DMS114 treated with DMSO at 0.1 percent for 48 hours (cell line): ENCODE data around the gene NTNG1.

Source experiments
- DNase-seq: peaks from one replicate; lab custom pipeline; 2025; ENCODE audit not compliant: unreplicated experiment; lab: John Stamatoyannopoulos, UW

The NTNG1 gene

DNA sequence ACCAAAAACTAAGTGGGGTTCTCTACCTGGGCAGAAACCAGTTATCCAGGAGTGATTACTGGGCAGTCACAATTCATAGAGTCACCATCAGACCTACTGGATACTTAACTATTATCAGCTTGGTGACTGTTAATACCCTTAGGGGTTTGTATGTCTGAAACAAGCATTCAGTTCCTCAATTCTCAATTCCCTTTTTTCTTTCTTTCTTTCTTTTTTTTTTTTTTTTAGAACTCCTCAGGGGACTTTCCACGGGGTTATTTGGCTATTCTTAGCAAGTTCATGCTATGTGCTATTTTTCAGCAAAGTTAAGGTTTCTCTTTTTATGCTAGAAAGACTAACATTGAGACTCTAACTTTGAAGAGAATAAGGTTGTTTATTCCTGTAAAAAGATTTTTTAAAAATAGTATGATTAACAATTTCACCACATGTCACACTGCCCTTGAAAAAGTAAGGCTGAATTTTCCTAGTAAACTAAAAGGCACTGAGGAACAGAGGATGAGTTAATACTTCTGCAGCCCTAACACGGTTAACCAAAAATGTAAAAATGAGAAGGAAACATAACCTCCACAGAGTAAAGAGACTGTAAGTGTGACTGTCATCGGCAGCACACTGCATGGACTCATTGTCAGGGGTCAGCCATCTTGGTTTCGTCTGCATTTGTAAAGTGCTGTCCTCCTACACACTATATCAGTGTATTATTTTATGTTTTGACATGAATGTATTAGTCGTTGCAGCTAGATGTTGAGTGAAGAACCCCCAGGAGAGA lies 310.2 kb downstream of the NTNG1 start:
- DNase-seq = no peak

DNA sequence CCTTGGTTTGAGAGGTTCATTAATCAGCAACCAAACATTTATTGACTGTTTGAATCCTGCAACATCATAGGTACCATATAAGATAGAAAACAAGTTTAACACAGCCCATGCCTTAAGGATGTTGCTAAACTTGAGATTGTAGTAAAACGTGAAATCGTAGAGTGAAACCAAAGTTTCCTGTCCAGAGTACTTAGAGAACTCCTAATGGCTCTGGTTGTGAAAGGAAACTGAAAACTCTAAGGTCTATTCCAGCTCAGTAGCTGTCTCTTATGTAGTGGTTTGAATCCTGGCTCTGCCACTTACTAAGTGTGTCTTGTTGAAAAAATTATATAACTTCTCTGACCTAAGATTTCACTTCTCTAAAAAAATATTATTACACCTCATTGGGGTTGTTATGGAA lies 310.9 kb downstream of the NTNG1 start:
- DNase-seq = no peak

DNA sequence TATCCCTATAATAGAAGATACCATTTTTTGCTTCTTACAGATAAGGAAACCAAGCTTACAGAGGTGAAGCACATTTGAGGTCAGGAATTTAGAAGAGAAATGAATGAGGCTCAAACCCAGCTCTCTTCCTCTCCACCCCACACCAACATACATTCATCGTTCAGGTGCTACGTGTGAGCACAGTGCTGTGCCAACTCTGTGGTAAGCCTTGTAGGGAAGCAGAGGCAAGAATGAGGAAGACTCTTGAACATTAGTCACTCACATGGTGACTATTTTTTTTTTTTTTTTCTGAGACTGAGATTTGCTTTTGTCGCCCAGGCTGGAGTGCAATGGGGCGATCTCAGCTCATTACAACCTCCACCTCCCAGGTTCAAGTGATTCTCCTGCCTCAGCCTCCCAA lies 314.0 kb downstream of the NTNG1 start:
- no peak for DNase-seq

DNA sequence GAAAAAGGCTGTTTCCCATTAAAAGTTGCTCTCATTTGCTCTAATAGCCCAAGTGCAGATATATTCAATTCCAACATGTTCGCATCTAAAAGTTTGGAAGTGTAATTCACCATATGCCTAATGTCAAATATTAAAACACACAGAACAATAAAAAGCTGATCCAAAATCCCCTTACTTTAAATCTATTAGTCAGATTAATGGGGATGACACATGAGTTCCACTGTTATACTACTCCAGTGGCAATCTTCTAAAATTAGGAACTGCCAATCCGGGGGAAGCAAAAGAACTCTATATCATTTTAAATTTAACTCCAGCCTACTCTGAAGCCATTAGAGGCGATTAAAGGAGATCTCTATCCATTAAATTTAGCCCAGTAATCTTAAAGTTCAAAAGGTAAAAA lies 317.1 kb downstream of the NTNG1 start:
- DNase-seq = no peak

DNA sequence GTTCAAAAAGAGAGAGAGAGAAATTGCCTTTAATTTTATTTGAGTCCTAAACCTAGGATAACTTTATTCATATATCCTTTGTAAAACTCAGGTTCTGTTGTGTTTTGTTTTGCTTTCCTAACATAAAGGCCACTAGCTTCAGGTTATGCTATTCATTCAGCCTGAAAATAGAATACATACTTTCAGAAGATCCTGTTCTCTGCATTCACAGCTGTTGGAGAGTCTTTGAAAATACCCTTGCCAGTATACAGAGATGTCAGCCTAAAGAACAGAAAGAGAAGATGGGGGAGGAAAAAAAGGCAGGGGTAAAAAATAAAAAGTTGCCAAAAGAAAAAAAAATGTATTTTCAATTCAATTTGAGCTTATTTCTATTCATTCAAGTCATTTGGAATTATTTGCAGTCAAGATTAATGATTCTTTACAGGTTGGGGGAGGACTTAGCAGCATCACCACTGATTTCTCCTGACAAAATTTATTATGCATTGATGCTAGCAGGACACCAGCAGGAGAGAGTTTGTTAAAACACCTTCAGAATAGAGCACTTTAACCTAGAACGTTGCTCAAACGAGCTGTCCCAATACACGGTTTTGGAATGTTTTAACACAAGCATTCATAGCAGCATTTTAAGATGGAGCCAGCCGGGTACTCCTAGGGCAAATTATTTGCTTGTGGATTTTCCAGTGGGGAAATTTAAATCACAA lies 318.5 kb downstream of the NTNG1 start:
- no peak for DNase-seq

DNA sequence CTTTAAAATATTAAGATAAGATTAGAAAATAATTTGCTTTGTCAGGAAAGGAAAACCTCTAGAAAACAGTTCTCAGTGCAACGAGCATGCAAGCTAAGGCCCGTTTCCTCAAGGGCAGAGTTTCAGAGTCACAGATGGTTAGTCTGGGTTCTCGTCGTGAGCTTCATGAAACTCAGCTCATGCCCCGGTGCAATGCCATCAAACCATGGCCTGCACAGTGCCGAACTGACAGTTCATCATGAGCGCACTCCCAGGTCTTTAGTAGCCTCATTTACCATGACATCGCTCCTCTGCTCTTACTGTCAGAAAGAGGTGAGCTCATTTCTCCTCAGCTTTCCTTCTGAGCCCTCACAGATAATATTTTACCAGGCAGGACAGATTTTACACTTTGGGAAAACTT lies 319.2 kb downstream of the NTNG1 start:
- DNase-seq = no peak

DNA sequence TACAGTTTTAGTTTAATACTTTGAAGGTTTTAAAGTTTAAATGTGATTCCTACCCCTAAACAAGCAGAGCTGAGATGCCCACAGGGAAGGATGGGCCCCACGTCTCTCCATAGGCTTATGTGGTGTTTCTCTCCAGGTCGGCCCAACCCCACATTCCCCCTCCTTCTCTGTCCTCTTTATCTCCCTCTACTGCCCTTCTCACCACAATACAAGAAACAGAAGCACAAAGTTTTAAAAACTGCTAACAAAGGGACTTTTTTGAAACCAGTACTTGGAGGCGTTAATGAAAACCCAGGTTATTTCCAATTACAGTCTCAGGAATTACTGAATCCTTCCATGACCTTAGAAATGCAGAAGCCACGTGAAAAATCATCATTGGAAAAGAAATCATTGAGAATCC lies 324.0 kb downstream of the NTNG1 start:
- no peak for DNase-seq

DNA sequence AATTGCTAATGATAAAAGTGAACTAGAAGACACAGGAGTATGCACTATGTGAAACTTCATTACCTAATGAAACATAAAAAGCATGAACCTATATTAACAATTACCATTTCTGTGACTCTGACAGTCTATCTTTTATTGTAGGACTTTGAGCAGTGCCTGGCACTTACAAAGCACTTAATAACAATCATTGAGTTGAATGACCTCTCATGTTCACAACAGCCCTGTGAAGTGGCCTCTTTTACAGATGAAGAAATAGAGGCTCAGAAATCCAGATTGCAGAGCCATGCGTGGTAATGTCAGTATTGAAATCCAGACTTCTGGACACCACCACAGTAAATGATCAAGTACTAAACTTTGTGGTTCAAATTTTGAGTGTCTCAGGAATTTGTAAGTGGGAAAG lies 326.4 kb downstream of the NTNG1 start:
- DNase-seq = no peak

DNA sequence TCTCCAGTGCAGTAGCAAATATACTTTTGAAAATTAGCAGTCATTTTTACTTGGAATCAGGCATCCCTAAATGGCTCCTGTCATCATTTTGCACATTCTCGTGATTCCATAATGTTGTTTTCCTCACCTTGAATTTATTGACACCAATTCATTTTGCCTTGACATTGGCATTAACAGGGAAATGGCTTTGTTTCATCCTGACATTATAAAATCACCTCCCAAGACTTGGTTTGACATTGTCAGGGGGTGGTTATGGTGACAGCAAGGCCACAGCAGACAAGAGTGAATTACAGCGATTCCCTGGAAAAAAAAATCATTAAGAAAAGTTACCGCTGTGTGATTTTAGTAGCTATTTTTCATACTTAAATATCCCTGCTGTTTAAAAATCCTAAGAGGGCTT lies 327.0 kb downstream of the NTNG1 start:
- no peak for DNase-seq

DNA sequence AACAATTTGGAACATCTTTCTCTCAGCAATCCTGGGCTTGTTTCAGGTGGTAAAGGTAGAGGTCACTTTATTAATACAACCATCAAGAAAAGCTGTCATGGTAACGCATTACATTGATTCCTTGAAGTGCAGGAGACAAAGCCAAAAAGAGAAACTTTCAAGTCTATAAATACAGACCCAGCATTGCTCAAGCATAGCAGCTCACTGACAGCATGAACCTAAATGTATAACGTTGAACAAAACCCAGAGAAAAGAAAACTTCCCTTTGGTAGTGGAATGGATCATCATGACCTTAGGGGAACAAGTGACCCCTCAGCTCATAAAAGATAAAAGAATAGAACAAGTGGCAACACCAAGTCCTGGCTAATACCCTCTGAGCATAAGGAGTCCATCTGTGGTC lies 332.2 kb downstream of the NTNG1 start:
- DNase-seq = no peak

DNA sequence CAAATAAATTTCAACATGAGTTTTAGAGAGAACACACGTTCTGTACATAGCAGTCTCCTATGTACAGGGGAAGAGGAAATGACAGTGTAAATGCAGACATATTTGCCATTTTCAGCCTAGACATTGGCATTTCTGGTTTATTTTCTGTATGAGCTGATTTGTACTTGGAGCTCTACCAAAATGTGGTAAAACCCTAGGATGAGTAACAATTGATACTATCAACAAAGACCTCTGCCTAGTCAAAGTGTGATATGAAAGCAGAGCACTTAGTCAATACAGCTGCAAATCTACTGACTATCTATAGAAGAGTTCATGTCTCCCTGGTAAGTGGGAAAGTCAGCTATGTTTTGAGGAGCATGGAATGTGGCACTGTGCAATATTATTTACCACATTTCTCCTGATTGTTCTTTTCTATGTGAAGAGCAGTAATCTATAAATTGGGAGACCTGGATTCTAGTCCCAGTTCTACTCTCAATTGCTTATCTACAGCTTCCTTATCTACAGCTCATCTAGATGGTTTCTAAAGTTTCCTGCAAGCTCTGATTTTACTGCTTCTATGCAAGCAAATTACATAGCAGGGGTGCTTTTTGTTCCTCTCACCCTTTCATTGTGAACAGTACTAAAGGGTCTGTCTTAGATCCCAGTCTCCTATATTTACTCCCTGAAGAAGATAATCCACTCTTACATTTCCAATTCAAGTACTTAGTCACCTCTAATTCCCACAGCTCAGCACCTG lies 334.2 kb downstream of the NTNG1 start:
- DNase-seq = no peak

DNA sequence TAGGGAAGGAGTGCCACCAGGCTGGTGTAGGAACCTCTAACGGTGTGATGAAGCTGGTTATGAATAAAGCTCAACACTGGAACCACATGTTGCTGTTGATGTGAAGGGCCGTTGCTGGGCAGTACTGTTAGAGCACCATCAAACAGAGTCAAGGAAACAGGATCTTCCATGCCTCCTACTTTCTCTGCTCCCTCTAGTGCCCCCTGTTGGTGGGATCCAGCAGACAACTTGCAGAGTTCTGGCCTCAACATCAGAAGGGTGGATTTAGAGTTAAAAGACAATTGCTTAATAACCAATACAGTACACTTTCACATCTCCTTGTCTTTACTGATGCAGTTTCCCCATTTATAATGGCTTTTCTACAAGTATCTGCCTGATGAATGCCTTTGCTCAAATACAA lies 336.4 kb downstream of the NTNG1 start:
- DNase-seq = no peak

DNA sequence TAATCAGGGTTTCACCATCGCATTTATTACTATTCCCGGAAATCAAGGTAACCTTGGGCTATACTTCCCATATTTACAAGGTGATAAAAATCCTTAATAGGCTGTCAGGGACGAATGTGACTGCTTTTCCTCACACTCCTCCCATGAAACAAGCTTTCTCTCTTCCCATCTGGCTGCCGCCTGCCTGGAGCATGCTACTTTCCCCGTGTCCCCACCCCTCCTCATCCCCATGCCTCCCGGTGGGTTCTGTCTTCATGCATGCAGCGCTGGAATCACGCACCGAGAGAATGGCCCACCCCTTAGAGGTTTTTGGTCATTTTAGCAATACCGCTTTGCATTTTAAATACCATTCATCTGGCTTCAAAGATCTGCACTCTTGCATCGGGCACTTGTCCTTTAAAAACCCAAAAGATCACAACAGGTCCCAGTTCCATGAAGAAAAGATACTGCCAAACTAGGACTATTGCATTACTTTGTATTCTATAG lies 339.1 kb downstream of the NTNG1 start:
- no peak for DNase-seq

DNA sequence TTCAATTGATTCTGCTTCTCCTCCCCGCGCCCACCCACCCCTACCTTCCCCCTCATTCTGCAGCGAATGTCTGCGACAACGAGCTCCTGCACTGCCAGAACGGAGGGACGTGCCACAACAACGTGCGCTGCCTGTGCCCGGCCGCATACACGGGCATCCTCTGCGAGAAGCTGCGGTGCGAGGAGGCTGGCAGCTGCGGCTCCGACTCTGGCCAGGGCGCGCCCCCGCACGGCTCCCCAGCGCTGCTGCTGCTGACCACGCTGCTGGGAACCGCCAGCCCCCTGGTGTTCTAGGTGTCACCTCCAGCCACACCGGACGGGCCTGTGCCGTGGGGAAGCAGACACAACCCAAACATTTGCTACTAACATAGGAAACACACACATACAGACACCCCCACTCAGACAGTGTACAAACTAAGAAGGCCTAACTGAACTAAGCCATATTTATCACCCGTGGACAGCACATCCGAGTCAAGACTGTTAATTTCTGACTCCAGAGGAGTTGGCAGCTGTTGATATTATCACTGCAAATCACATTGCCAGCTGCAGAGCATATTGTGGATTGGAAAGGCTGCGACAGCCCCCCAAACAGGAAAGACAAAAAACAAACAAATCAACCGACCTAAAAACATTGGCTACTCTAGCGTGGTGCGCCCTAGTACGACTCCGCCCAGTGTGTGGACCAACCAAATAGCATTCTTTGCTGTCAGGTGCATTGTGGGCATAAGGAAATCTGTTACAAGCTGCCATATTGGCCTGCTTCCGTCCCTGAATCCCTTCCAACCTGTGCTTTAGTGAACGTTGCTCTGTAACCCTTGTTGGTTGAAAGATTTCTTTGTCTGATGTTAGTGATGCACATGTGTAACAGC lies 339.9 kb downstream of the NTNG1 start:
- DNase-seq = no peak

DNA sequence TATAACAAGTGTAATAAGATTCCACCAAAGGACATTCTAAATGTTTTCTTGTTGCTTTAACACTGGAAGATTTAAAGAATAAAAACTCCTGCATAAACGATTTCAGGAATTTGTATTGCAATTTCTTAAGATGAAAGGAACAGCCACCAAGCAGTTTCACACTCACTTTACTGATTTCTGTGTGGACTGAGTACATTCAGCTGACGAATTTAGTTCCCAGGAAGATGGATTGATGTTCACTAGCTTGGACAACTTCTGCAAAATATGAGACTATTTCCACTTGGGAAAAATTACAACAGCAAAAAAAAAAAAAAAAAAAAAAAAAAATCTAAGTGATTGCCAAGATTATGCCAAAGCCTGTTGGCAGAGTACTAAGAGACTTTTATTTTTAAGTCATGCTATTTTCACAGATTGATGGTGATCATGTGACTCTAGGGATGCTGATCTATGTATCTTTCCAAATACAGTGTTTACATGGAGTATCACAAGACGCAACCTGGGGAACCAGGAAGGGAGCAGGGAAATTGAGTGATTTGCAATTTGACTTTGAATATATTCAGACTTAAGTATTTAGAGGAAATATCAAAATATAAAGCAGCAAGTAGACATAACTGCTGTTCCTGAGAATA lies 341.0 kb downstream of the NTNG1 start:
- no peak for DNase-seq

DNA sequence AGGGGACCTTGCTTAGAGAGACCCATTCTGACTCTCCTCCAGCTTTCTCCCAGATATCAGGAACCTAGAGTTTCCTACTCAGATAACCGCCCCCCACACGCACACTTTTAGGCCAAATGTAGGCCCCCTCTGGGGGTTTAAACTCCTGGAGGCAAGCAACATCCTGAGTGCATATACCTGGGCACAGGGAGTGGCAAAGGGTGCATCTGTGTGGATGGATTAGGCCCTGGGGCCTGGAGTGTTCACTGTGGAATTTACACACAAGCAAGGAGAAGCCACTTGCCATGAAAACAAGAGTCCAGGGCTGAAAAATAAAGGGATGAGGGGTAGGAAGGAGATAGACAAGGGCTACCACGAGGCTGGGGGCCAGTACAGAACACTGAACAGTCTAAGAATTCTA lies 343.1 kb downstream of the NTNG1 start:
- DNase-seq = no peak

DNA sequence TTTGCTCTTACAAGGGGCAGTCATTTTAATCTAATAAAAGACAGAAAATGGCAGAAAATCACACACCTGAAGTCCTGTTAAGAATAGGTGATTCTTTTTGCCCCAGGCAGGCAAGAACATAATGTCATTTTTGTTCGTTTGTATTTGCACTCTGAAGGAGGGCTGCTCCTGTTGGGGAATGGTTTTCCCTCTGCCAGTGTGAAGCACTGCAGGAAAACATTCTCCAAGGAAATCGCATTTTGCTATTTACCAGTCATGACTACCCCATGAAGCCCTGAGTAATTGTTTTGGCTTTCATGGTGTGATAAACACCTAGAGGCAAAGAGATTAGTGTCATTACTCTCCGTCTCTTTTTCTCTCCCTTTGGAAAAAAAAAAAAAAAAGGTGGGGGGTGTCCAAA lies 345.5 kb downstream of the NTNG1 start:
- no peak for DNase-seq

DNA sequence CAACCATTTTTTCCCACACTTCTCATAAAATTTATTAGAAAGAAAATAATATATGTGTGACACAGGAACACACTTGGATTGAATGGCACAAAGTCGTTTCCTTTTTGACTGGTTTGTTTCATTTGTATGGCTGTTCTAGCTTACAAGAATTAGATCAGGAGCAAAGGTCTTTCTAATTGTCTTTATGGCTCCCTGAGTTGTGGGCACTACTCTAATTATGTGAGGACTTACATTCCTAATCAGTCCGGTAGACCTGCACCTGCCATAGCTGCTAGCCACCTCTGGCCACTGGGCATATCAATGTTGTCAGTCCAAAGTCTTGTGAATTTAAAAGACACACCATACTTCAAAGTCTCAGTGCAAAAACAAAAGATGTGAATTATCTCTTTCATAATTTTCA lies 346.7 kb downstream of the NTNG1 start:
- no peak for DNase-seq

DNA sequence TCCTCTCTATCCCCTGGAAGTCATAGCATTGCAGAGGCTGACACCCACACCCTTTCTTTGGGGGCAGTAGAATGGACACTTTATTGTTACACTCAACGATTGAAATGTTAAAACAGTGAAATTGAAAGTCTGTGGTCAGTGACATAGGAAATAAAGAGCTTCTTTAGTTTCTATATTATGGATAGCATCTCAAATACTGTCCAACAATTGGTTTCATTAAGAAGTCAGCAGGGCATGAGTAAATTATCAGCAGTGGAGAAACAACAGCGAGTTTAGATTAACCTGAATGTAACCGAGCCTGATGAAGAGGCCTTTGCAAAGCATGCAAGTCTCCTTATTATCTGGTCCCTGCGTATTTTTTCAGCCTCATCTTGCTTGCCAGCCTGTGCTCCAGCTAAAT lies 350.7 kb downstream of the NTNG1 start:
- DNase-seq = no peak

DNA sequence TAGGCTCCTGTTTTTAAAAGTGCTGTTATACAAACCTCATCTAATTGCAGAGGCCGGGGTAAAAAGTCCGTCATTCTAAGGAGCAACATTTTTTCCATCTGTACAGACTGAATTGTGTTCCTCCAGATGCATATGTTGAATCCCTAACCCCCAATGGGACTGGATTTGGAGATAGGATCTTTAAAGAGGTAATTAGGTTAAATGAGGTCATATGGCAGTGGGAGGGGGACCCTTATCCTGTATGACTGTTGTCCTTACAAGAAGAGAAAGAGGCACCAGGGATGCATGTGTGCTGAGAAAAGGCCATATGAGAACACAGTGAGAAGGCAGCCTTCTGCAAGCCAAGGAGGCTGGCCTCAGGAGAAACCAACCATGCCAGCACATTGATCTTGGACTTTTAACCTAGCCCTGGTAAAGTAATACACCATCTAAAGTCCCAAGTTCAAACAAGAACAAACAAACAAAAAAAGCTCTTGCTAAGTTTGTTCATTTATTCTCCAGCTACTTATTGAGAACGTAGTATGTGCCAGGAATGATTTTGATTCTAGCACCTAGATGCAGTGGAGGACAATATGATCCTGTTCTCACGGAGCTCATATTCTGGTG lies 352.4 kb downstream of the NTNG1 start:
- DNase-seq = no peak
